K562 (cell line): Measurements from ENCODE around the gene MAP3K19. TPM values are rescaled to one million over a fixed set of nuclear protein-coding genes. Genes with fewer than 3 reads are reported as not detected.

Source experiments
- BRD9 ChIP-seq: fragments of 450-650 bp; IDR thresholded peaks from 2 replicates; pipeline ENCODE4 v1.6.1; 2018; ENCODE audit warnings: low read depth; ENCODE audit not compliant: partially characterized antibody
- CREB1 ChIP-seq, 2 experiments: sonication (generic) in 1 of 2; formaldehyde crosslinking in 1 of 2; IDR thresholded peaks; 2 replicates each; pipeline versions ENCODE4 v1.6.1 to v1.8.0; 2012 to 2022; ENCODE audit warnings: inconsistent platforms in 1 of 2, mild to moderate bottlenecking in 1 of 2, missing genetic modification reagents in 1 of 2, moderate library complexity in 1 of 2
- CTBP1 ChIP-seq: fragments of 450-650 bp; IDR thresholded peaks from 2 replicates; pipeline ENCODE4 v1.6.1; 2016; ENCODE audit warnings: borderline replicate concordance
- DNMT1 ChIP-seq: fragments of 450-650 bp; IDR thresholded peaks from 2 replicates; pipeline ENCODE4 v1.6.1; 2016; ENCODE audit warnings: antibody characterized with exemption, mild to moderate bottlenecking
- E2F3 ChIP-seq: fragments of 250-450 bp; sonication (Bioruptor Pico); IDR thresholded peaks from 2 replicates; pipeline ENCODE4 v1.4.0; 2020; ENCODE audit warnings: mild to moderate bottlenecking
- FOXA3 ChIP-seq, 2 experiments: fragments of 450-650 bp in 1 of 2; sonication (generic) in 1 of 2; formaldehyde crosslinking; IDR thresholded peaks in 1 of 2; conservative IDR thresholded peaks in 1 of 2; 2 replicates each; pipeline versions ENCODE4 v1.4.0 to v1.8.0; 2020 to 2022; ENCODE audit warnings: mild to moderate bottlenecking in 2 of 2, missing genetic modification reagents in 1 of 2
- TBL1XR1 ChIP-seq, 2 experiments: IDR thresholded peaks; 2 replicates each; pipeline ENCODE4 v1.6.1; 2012; ENCODE audit warnings: improper control_type of control experiment in 2 of 2, low read length in 2 of 2, mild to moderate bottlenecking in 1 of 2
- XRCC4 ChIP-seq: IDR thresholded peaks from one replicate; pipeline ENCODE4 v1.6.1; 2011; ENCODE audit not compliant: insufficient read depth, insufficient read length; ENCODE audit errors: extremely low read depth
- ZFP30 ChIP-seq: fragments of 250-450 bp; sonication (Bioruptor Pico); IDR thresholded peaks from 2 replicates; pipeline ENCODE4 v1.8.0; 2022; ENCODE audit warnings: moderate library complexity, mild to moderate bottlenecking, inconsistent platforms, borderline replicate concordance
- ZNF561 ChIP-seq: fragments of 450-650 bp; formaldehyde crosslinking; conservative IDR thresholded peaks from 2 replicates; pipeline ENCODE4 v1.4.0; 2020; ENCODE audit warnings: mild to moderate bottlenecking, moderate library complexity
- ZNF76 ChIP-seq: fragments of 250-450 bp; sonication (Bioruptor Pico); IDR thresholded peaks from 2 replicates; pipeline ENCODE4 v1.4.0; 2020; ENCODE audit warnings: mild to moderate bottlenecking, moderate library complexity, borderline replicate concordance
- polyA plus RNA-seq, 8 experiments: library from polyadenylated mRNA; depleted of rRNA in 4 of 8; stranded (reverse) in 5 of 8; unstranded in 3 of 8; fragments of >200 nt; fragmentation: Nextera tagmentation in 2 of 8; fragmentation: Illumina TruSeq in 1 of 8; extraction: Ambion mirVana in 2 of 8; extraction: Trizol in 1 of 8; gene quantifications; 2 replicates each; pipeline versions ENCODE4 v1.2.1 to v1.2.3, GENCODE V29; 2011 to 2014; ENCODE audit warnings: inconsistent platforms in 1 of 8, missing spikeins in 1 of 8
- total RNA-seq, 7 experiments: library from RNA; depleted of rRNA in 6 of 7; stranded (reverse); fragments of >200 nt in 6 of 7; fragmentation: Illumina TruSeq in 2 of 7; extraction: Trizol in 2 of 7; gene quantifications; 2 replicates each; pipeline versions ENCODE4 v1.2.1 to v1.2.3, GENCODE V29; 2011 to 2021; ENCODE audit warnings: low replicate concordance in 1 of 7
- TF ChIP-seq, protein P1 (sequence below): fragments of 450-650 bp; formaldehyde crosslinking; IDR thresholded peaks from 2 replicates; pipeline ENCODE4 v1.4.0; 2020; ENCODE audit warnings: mild to moderate bottlenecking, moderate library complexity
- TF ChIP-seq, protein P2 (sequence below), 3 experiments: fragments of 200-800 bp in 1 of 3; fragments of 250-450 bp in 1 of 3; fragments of 450-650 bp in 1 of 3; sonication (Bioruptor Pico) in 1 of 3; sonication (Bioruptor generic) in 1 of 3; formaldehyde crosslinking in 1 of 3; IDR thresholded peaks; 2 replicates each; pipeline versions ENCODE4 v1.6.1 to v1.8.0; 2016 to 2022; ENCODE audit warnings: mild to moderate bottlenecking in 2 of 3, missing genetic modification characterization in 2 of 3, missing compliant biosample characterization in 1 of 3, moderate library complexity in 1 of 3
- TF ChIP-seq, protein P3 (sequence below): fragments of 450-650 bp; IDR thresholded peaks from one replicate; pipeline ENCODE4 v1.6.1; 2018; ENCODE audit warnings: mild to moderate bottlenecking, moderate library complexity; ENCODE audit not compliant: partially characterized antibody
- TF ChIP-seq, protein P4 (sequence below): fragments of 200-800 bp; sonication (Bioruptor generic); IDR thresholded peaks from 2 replicates; pipeline ENCODE4 v1.6.1; 2017; ENCODE audit warnings: missing genetic modification characterization, missing compliant biosample characterization
- TF ChIP-seq, protein P5 (sequence below): fragments of 250-450 bp; sonication (Bioruptor Pico); IDR thresholded peaks from 2 replicates; pipeline ENCODE4 v1.8.0; 2022; ENCODE audit warnings: moderate library complexity, mild to moderate bottlenecking, inconsistent platforms

The MAP3K19 gene
- total and polyA plus RNA-seq, 9 of the 15 experiments (the other 6 are each of a cell fraction or from before 2014, with no cell fraction given) = 0.29 TPM; not detected in 8

DNA sequence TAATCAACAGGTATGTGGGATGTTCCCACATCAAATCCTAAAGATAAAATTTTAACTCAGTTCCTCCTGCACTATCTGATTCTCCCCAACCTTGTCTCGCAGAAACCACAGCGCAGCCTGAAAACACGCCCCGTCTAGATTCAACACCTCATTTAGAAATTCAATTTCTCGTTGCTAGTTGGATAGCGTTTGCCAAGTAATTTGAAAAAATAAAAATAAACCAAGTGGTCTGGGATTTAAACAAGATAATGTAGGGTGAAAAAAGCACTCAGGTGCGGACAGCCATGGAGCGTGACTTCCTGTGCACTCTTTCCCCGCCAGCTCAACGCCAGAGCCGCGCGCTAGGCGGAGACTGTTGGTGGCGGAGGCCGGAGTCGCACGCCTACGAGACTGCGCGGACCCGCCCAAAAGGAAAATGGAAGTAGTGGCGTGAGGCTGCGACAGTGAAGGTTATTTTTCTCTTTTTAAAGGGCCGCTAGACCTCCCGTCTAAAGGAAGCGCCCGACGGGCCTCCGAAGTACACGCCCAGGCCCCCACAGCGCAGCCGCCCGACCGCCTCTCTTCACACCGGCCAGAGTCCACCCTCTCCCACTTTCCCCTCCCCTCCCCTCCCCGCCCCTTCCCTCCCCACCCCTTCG is 129.2 kb downstream of the MAP3K19 start (continued):
- TF ChIP-seq, protein P1, sequence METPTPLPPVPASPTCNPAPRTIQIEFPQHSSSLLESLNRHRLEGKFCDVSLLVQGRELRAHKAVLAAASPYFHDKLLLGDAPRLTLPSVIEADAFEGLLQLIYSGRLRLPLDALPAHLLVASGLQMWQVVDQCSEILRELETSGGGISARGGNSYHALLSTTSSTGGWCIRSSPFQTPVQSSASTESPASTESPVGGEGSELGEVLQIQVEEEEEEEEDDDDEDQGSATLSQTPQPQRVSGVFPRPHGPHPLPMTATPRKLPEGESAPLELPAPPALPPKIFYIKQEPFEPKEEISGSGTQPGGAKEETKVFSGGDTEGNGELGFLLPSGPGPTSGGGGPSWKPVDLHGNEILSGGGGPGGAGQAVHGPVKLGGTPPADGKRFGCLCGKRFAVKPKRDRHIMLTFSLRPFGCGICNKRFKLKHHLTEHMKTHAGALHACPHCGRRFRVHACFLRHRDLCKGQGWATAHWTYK = peak; percentile 53; the same call in 1 of the 2 replicates
- TF ChIP-seq, protein P2, sequence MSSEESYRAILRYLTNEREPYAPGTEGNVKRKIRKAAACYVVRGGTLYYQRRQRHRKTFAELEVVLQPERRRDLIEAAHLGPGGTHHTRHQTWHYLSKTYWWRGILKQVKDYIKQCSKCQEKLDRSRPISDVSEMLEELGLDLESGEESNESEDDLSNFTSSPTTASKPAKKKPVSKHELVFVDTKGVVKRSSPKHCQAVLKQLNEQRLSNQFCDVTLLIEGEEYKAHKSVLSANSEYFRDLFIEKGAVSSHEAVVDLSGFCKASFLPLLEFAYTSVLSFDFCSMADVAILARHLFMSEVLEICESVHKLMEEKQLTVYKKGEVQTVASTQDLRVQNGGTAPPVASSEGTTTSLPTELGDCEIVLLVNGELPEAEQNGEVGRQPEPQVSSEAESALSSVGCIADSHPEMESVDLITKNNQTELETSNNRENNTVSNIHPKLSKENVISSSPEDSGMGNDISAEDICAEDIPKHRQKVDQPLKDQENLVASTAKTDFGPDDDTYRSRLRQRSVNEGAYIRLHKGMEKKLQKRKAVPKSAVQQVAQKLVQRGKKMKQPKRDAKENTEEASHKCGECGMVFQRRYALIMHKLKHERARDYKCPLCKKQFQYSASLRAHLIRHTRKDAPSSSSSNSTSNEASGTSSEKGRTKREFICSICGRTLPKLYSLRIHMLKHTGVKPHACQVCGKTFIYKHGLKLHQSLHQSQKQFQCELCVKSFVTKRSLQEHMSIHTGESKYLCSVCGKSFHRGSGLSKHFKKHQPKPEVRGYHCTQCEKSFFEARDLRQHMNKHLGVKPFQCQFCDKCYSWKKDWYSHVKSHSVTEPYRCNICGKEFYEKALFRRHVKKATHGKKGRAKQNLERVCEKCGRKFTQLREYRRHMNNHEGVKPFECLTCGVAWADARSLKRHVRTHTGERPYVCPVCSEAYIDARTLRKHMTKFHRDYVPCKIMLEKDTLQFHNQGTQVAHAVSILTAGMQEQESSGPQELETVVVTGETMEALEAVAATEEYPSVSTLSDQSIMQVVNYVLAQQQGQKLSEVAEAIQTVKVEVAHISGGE (CRISPR knock-in tag; IDR thresholded peaks at IDR 0.05) = no peak; a peak in 1 of 6 replicates
- TF ChIP-seq ZNF76 (CRISPR knock-in tag) = no peak
- TF ChIP-seq CREB1 (IDR thresholded peaks at IDR 0.05) = no peak
- no peak for TF ChIP-seq CREB1 (CRISPR knock-in tag; IDR thresholded peaks at IDR 0.05)
- no peak for TF ChIP-seq XRCC4
- no peak for TF ChIP-seq FOXA3 (CRISPR knock-in tag; conservative IDR thresholded peaks at IDR 0.05 in 1 of 2, IDR thresholded peaks at IDR 0.05 in 1 of 2)
- no peak for TF ChIP-seq DNMT1
- no peak for TF ChIP-seq ZFP30
- TF ChIP-seq, protein P3, sequence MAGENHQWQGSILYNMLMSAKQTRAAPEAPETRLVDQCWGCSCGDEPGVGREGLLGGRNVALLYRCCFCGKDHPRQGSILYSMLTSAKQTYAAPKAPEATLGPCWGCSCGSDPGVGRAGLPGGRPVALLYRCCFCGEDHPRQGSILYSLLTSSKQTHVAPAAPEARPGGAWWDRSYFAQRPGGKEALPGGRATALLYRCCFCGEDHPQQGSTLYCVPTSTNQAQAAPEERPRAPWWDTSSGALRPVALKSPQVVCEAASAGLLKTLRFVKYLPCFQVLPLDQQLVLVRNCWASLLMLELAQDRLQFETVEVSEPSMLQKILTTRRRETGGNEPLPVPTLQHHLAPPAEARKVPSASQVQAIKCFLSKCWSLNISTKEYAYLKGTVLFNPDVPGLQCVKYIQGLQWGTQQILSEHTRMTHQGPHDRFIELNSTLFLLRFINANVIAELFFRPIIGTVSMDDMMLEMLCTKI = no peak
- no peak for TF ChIP-seq BRD9
- TF ChIP-seq, protein P4, sequence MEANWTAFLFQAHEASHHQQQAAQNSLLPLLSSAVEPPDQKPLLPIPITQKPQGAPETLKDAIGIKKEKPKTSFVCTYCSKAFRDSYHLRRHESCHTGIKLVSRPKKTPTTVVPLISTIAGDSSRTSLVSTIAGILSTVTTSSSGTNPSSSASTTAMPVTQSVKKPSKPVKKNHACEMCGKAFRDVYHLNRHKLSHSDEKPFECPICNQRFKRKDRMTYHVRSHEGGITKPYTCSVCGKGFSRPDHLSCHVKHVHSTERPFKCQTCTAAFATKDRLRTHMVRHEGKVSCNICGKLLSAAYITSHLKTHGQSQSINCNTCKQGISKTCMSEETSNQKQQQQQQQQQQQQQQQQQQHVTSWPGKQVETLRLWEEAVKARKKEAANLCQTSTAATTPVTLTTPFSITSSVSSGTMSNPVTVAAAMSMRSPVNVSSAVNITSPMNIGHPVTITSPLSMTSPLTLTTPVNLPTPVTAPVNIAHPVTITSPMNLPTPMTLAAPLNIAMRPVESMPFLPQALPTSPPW (CRISPR knock-in tag) = no peak
- peak in 1 of 2 experiments; percentile 26; a peak in 1 of 4 replicates for TF ChIP-seq TBL1XR1 (IDR thresholded peaks at IDR 0.05; ENCODE audit: low read length in 2 of 2)
- TF ChIP-seq ZNF561 = no peak
- TF ChIP-seq, protein P5, sequence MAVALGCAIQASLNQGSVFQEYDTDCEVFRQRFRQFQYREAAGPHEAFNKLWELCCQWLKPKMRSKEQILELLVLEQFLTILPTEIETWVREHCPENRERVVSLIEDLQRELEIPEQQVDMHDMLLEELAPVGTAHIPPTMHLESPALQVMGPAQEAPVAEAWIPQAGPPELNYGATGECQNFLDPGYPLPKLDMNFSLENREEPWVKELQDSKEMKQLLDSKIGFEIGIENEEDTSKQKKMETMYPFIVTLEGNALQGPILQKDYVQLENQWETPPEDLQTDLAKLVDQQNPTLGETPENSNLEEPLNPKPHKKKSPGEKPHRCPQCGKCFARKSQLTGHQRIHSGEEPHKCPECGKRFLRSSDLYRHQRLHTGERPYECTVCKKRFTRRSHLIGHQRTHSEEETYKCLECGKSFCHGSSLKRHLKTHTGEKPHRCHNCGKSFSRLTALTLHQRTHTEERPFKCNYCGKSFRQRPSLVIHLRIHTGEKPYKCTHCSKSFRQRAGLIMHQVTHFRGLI = no peak
- peak; percentile 20; the same call in 1 of the 2 replicates for TF ChIP-seq E2F3 (CRISPR knock-in tag)
- TF ChIP-seq CTBP1 = no peak; the same call in 1 of the 2 replicates
